ENCODE data around the gene HBZ. TPM values are rescaled to one million over a fixed set of nuclear protein-coding genes. Genes with fewer than 3 reads are reported as not detected.

The HBZ gene
- total RNA-seq, 2 donors from 2014 or later = not detected

DNA sequence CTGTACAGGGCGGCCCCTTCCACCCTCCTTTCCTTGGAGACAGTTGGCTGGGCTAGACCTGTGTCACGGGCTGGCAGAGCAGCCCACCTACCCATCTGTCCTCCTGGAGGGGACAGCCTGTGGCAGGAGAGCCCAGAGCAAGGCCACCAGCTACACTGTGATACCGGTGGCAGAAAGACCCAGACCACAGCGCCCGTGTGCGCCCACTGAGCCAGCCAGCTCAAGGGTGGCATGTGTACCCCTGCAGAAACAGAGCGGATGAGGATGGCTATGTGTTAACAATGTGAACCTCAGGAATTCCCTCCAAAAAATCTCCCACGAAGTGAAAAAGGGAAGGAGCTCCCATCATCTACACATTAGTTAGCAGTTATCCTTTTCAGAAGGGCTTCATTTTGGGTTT lies 34.9 kb downstream of the HBZ start:
- H3K4me1 ChIP-seq = no peaks in the 10 kb centered on the region
- H3K36me3 ChIP-seq = peaks cover 51% of the 10 kb centered on the region
- H3K4me3 ChIP-seq = no peak overlapping the region
- H3K27ac ChIP-seq = no peak overlapping the region
- H3K9me3 ChIP-seq = no peaks in the 10 kb centered on the region
- TF ChIP-seq, protein P1, sequence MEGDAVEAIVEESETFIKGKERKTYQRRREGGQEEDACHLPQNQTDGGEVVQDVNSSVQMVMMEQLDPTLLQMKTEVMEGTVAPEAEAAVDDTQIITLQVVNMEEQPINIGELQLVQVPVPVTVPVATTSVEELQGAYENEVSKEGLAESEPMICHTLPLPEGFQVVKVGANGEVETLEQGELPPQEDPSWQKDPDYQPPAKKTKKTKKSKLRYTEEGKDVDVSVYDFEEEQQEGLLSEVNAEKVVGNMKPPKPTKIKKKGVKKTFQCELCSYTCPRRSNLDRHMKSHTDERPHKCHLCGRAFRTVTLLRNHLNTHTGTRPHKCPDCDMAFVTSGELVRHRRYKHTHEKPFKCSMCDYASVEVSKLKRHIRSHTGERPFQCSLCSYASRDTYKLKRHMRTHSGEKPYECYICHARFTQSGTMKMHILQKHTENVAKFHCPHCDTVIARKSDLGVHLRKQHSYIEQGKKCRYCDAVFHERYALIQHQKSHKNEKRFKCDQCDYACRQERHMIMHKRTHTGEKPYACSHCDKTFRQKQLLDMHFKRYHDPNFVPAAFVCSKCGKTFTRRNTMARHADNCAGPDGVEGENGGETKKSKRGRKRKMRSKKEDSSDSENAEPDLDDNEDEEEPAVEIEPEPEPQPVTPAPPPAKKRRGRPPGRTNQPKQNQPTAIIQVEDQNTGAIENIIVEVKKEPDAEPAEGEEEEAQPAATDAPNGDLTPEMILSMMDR (IDR thresholded peaks at IDR 0.05) = no peak
- no peaks in the 10 kb centered on the region for H3K27me3 ChIP-seq
- DNase-seq (ENCODE audit: low spot score) = no peak

DNA sequence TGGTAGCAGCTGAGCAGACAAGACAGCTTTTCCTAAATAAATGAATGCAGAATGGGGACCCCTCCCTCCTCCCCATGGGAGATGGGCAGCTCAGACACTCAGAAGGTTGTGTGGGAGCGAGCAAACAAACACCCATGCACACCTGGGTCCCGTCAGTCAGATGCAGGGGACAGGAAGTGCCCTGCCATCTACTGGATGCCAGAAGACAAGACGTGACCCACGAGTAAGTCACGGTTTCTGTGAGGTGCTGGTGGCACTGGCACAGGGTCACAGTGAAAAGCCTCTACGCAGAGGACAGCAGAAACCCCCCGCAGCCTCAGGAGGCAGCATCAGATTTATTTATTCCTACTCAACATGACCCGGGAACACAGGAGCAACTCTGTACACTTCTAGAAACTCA lies 36.2 kb downstream of the HBZ start:
- H3K4me3 ChIP-seq = no peak overlapping the region
- no peak overlapping the region for H3K27ac ChIP-seq
- H3K9me3 ChIP-seq = no peaks in the 10 kb centered on the region
- no peaks in the 10 kb centered on the region for H3K27me3 ChIP-seq
- DNase-seq (ENCODE audit: low spot score) = no peak
- peaks cover 65% of the 10 kb centered on the region for H3K36me3 ChIP-seq
- TF ChIP-seq, protein P1 (IDR thresholded peaks at IDR 0.05) = no peak
- no peaks in the 10 kb centered on the region for H3K4me1 ChIP-seq

DNA sequence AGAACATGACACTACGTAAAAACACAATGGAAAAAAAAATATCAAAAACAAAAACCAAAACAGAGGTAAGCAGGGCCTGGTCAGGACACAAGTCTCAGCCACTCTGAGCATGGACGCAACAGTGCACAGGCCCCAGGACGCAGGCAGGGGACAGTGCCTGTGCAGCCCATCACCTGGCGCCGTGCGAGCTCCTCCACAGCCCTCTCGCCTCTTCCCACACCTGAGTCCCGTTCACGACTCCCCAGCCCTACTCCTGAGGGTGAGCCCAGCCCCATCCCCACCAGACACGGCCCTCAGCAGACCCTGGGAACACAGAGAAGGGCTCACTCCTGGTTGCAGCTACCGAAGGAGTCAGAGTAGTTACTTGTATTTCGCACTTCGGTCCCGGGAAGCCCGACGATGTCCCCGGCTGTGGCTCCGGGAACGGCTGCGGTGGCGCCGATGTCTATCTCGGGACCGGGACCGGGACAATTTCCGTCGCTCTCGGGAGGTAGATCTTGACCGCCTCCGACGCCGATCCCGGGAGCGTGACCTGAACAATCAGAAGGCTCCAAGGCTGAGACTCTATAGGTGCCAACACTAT lies 37.3 kb downstream of the HBZ start:
- Histone ChIP-seq H3K27ac (no peak overlapping the region), H3K27me3 (no peaks in the 10 kb centered on the region), H3K9me3 (no peaks in the 10 kb centered on the region), H3K4me1 (no peaks in the 10 kb centered on the region), H3K4me3 (no peak overlapping the region), H3K36me3 (peaks cover 75% of the 10 kb centered on the region)
- no peak for DNase-seq (ENCODE audit: low spot score)
- TF ChIP-seq, protein P1 (IDR thresholded peaks at IDR 0.05) = no peak

DNA sequence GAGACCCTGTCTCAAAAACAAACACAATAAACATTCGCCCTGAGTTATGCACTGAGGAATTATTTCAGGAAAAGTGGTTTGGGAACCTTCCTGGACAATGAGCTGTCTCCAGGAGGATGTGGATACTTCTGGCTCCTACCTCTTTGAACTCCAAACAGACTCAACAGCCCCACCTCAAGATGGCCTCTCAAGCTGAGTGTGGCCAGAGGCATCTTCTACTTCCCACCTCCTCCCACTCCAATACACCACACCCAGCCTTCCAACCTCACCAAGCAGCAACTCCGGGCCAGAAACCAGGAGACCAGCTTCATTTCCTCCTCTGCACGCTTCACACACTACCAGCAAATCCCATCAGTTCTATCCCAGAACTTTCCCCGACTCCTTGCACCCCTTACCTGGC lies 39.4 kb downstream of the HBZ start:
- Histone ChIP-seq H3K9me3 (no peaks in the 10 kb centered on the region), H3K27ac (no peak overlapping the region), H3K4me3 (no peak overlapping the region), H3K36me3 (peaks cover 95% of the 10 kb centered on the region), H3K27me3 (no peaks in the 10 kb centered on the region), H3K4me1 (no peaks in the 10 kb centered on the region)
- TF ChIP-seq, protein P1 (IDR thresholded peaks at IDR 0.05) = no peak
- no peak for DNase-seq (ENCODE audit: low spot score)

DNA sequence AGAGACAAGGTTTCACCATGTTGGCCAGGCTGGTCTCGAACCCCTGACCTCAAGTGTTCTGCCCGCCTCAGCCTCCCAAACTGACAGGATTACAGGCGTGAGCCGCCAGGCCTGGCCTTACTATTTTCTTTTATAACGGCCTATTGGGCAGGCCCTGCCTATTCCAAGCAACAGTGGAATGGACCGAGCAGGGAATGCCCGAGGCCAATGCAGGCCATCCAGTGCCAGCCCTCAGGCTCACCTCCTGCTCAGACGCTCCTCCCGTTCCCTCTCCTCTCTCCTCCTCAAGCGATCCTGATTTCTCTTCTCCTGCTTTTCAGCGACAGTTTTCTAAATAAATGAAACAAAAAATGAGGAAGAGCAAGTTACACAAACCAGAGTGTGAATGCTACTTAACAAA lies 40.2 kb downstream of the HBZ start:
- H3K27me3 ChIP-seq = no peaks in the 10 kb centered on the region
- H3K9me3 ChIP-seq = no peaks in the 10 kb centered on the region
- no peaks in the 10 kb centered on the region for H3K4me1 ChIP-seq
- peaks cover 98% of the 10 kb centered on the region for H3K36me3 ChIP-seq
- TF ChIP-seq, protein P1 (IDR thresholded peaks at IDR 0.05) = no peak
- H3K27ac ChIP-seq = no peak overlapping the region
- DNase-seq (ENCODE audit: low spot score) = no peak
- no peak overlapping the region for H3K4me3 ChIP-seq

DNA sequence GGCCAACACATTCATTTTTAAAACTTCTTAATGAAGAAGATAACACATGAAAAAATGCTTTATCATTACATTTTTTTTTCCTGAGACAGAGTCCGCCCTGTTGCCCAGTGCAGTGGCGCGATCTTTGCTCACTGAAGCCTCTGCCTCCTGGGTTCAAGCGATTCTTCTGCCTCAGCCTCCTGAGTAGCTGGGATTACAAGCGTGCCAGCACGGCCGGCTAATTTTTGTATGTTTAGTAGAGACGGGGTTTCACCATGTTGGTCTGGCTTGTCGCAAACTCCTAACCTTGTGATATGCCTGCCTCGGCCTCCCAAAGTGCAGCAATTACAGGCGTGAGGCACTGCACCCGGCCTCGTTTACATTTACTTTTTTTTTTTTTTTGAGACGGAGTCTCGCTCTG lies 41.0 kb downstream of the HBZ start:
- Histone ChIP-seq H3K27ac (no peak overlapping the region), H3K27me3 (no peaks in the 10 kb centered on the region), H3K9me3 (no peaks in the 10 kb centered on the region), H3K4me3 (no peak overlapping the region), H3K36me3 (peaks cover 99% of the 10 kb centered on the region), H3K4me1 (no peaks in the 10 kb centered on the region)
- TF ChIP-seq, protein P1 (IDR thresholded peaks at IDR 0.05) = no peak
- no peak for DNase-seq (ENCODE audit: low spot score)

All from right atrium auricular region (tissue), 2 donors.